NT2/D1 (cell line): ENCODE data around the gene TAF11L3.
"Not testable (repeated sequence)": the region's sequence is repeated elsewhere in the genome, so short reads cannot be mapped to it uniquely, and the experiment has no call there.

Experiments
- DNase-seq: peaks from one replicate; pipeline ENCODE4 v3.0.0-alpha.2; 2011; ENCODE audit warnings: low read depth, low spot score
- H3K27me3 ChIP-seq: 2 replicates; pipeline ENCODE4 v1.6.0; 2011; ENCODE audit warnings: mild to moderate bottlenecking; ENCODE audit not compliant: insufficient read length, insufficient read depth
- H3K36me3 ChIP-seq: 2 replicates; pipeline ENCODE4 v1.6.1; 2011; ENCODE audit warnings: mild to moderate bottlenecking, low read length, mixed read lengths; ENCODE audit not compliant: insufficient read depth, insufficient read length
- H3K4me1 ChIP-seq: 2 replicates; pipeline ENCODE4 v1.5.1; 2011; ENCODE audit not compliant: insufficient read depth, insufficient read length
- H3K4me3 ChIP-seq: 2 replicates; pipeline ENCODE4 v1.5.1; 2011; ENCODE audit warnings: low read depth; ENCODE audit not compliant: insufficient read length
- H3K9ac ChIP-seq: 2 replicates; pipeline ENCODE4 v1.6.0; 2011; ENCODE audit warnings: low read depth; ENCODE audit not compliant: insufficient read length
- H3K9me3 ChIP-seq: 2 replicates; pipeline ENCODE4 v1.5.1; 2011; ENCODE audit warnings: mild to moderate bottlenecking, low read length; ENCODE audit not compliant: insufficient read depth
- SUZ12 ChIP-seq: IDR thresholded peaks from 2 replicates; pipeline ENCODE4 v1.6.1; 2011; ENCODE audit not compliant: insufficient read length, insufficient read depth; ENCODE audit errors: extremely low read depth
- YY1 ChIP-seq: IDR thresholded peaks from 2 replicates; pipeline ENCODE4 v1.6.1; 2011; ENCODE audit not compliant: insufficient read length, insufficient read depth
- ZNF274 ChIP-seq: IDR thresholded peaks from 2 replicates; pipeline ENCODE4 v1.6.1; 2011; ENCODE audit warnings: mild to moderate bottlenecking, low read depth, low read length

TAF11L3 gene

GRCh38 chr5:17518067-17518466 lies at the start of gene TAF11L3:
TSS of gene TAF11L3 (plus strand) at chr5:17518367.
- H3K9ac ChIP-seq, DNase-seq, H3K27me3 ChIP-seq, H3K9me3 ChIP-seq, H3K4me3 ChIP-seq, H3K4me1 ChIP-seq, H3K36me3 ChIP-seq: not testable (repeated sequence)

DNA sequence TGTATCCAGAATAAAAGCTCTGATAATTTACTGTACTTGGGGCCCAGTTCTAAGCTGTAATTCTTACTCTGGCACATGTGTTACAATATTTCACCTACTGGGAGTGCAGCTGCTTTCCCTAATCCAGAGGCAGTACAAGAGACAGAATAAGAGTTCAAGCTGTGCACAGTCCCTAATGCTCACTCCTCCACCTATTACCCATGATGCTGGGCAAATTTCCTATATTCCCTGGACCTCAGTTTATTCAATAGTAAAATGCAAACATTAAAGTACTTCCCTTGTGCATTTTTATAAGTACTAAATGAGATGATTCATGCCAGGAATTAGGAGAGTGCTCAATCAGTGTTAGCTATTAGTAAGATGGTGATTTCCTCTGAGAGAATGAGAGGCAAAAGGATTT lies 48.1 kb upstream of the TAF11L3 start:
- H3K4me1 ChIP-seq, result no peaks in the 10 kb centered on the region
- TF ChIP-seq YY1, result no peak
- no peak overlapping the region for H3K4me3 ChIP-seq
- no peaks in the 10 kb centered on the region for H3K27me3 ChIP-seq
- H3K9ac ChIP-seq, result no peak overlapping the region
- H3K36me3 ChIP-seq, result no peaks in the 10 kb centered on the region
- DNase-seq, result no peak
- H3K9me3 ChIP-seq, result no peaks in the 10 kb centered on the region

- not testable (repeated sequence) for H3K9ac ChIP-seq
Measured at GRCh38 chr5:17475064-17475463, 43.1 kb upstream of the TAF11L3 start.

DNA sequence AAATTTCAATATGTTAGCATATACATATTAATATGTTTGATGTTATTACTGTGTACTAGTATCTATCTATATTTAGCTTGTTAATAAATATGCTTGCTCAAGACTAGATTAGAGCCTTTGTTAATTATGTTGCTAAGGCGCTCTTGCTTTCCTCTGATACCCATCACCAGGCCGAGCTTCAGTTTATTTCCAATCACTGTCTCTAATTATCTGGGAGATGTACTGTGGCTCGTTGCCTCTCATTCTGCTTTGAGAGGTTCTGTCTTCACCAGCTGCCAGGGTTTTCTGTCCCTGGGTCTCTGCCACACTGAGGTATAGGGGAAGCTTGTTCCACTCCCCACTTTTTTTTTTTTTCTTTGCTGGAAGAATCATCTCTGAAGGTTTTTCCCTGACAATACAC lies 41.1 kb upstream of the TAF11L3 start:
- H3K9ac ChIP-seq, result no peak overlapping the region
- no peak overlapping the region for H3K4me3 ChIP-seq
- no peaks in the 10 kb centered on the region for H3K4me1 ChIP-seq
- TF ChIP-seq SUZ12 (no peak), ZNF274 (no peak), YY1 (no peak)
- H3K36me3 ChIP-seq, result no peaks in the 10 kb centered on the region
- H3K9me3 ChIP-seq, result no peaks in the 10 kb centered on the region
- no peaks in the 10 kb centered on the region for H3K27me3 ChIP-seq
- DNase-seq, result no peak

More at GRCh38 chr5:17475064-17475463, 43.1 kb upstream of the TAF11L3 start:
- not testable (repeated sequence) for DNase-seq, H3K27me3 ChIP-seq, H3K36me3 ChIP-seq, H3K4me1 ChIP-seq, H3K4me3 ChIP-seq, H3K9me3 ChIP-seq

GRCh38 chr5:17477573-17478265 lies 40.4 kb upstream of the TAF11L3 start:
- Histone ChIP-seq H3K4me1 (no peaks in the 10 kb centered on the region), H3K4me3 (no peak overlapping the region), H3K27me3 (no peaks in the 10 kb centered on the region), H3K36me3 (no peaks in the 10 kb centered on the region), H3K9me3 (no peaks in the 10 kb centered on the region), H3K9ac (no peak overlapping the region)
- TF ChIP-seq YY1 (no peak), ZNF274 (no peak), SUZ12 (no peak)
- DNase-seq, result no peak

DNA sequence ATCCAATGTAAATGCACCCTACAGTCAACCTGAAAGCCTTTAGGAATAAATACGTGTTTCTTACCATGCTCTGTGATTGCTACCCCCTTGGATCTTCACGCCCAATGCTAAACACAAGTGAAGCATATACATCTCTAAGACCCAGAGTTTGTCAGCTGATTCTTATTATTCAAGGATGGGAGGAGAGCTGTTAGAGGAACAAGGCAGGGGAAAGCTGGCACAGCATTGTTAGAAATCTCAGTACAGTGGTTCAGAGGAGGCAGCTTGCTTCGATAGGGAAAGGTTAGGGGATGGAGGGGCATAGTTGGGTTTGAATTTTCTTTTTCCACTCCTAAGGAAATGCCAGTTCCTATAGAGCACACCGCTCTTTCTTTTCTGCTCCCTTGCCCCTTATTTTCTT lies 36.8 kb upstream of the TAF11L3 start:
- no peaks in the 10 kb centered on the region for H3K4me1 ChIP-seq
- H3K9me3 ChIP-seq, result no peaks in the 10 kb centered on the region
- no peak overlapping the region for H3K4me3 ChIP-seq
- no peak overlapping the region for H3K9ac ChIP-seq
- H3K27me3 ChIP-seq, result no peaks in the 10 kb centered on the region
- DNase-seq, result no peak
- H3K36me3 ChIP-seq, result no peaks in the 10 kb centered on the region
- TF ChIP-seq ZNF274, result no peak
- no peak for TF ChIP-seq YY1

DNA sequence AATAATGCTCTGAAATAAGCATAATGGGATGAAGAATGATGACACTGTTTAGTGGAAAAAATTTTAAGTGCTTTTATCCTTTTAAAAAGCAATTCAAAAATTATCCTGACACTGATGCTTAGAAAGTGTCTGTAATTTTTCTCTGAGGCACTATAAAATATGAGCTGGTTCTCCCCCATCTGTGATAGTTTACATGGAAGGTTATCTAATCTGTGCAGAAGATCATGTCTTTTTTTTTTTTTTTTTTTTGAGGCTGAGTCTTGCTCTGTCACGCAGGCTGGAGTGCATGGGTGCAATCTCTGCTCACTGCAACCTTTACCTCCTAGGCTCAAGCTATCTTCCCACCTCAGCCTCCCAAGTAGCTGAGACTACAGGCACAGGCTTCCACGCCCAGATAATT lies 35.4 kb upstream of the TAF11L3 start:
- TF ChIP-seq ZNF274, result no peak
- TF ChIP-seq YY1, result no peak
- no peak for TF ChIP-seq SUZ12
- Histone ChIP-seq H3K9ac (no peak overlapping the region), H3K9me3 (no peaks in the 10 kb centered on the region), H3K36me3 (no peaks in the 10 kb centered on the region), H3K4me3 (no peak overlapping the region), H3K27me3 (no peaks in the 10 kb centered on the region), H3K4me1 (no peaks in the 10 kb centered on the region)
- DNase-seq, result no peak

- not testable (repeated sequence) for H3K4me1 ChIP-seq, H3K27me3 ChIP-seq, DNase-seq
Measured at GRCh38 chr5:17486464-17487173, 31.5 kb upstream of the TAF11L3 start.

More at GRCh38 chr5:17486464-17487173, 31.5 kb upstream of the TAF11L3 start:
- H3K36me3 ChIP-seq, H3K9me3 ChIP-seq, H3K9ac ChIP-seq, H3K4me3 ChIP-seq: not testable (repeated sequence)
